Raji (cell line): ENCODE results near the gene HSPA4.

Experiments
- POLR2A ChIP-seq: IDR thresholded peaks from 2 replicates; pipeline ENCODE4 v1.6.1; 2011; ENCODE audit warnings: low read depth, low read length, control low read depth; ENCODE audit not compliant: insufficient read depth

HSPA4 gene

GRCh38 chr5:133114166-133114932 is 62.5 kb downstream of the HSPA4 start:
- TF ChIP-seq POLR2A = no peak

- no peak for TF ChIP-seq POLR2A
Observed at GRCh38 chr5:133114933-133115310, 63.1 kb downstream of the HSPA4 start.

DNA sequence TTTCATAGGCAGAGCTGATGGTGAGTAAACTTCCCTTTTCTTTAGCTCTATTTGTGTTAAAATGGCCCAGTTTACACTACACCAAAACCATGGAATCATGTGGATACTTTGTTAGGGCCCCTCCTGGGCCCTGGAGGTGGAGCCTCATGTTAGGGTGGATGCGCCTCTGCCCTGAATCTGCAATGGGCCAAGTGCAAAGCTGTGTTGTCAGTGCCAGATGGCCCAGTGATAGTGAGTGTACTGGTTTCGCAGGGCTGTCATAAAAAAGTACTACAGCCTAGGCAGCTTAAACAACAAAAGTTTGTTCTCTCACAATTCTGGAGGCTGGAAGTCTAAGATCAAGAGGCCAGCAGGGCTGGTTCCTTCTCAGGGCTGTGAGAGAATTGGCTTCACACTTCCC is 64.8 kb downstream of the HSPA4 start:
- TF ChIP-seq POLR2A = no peak

DNA sequence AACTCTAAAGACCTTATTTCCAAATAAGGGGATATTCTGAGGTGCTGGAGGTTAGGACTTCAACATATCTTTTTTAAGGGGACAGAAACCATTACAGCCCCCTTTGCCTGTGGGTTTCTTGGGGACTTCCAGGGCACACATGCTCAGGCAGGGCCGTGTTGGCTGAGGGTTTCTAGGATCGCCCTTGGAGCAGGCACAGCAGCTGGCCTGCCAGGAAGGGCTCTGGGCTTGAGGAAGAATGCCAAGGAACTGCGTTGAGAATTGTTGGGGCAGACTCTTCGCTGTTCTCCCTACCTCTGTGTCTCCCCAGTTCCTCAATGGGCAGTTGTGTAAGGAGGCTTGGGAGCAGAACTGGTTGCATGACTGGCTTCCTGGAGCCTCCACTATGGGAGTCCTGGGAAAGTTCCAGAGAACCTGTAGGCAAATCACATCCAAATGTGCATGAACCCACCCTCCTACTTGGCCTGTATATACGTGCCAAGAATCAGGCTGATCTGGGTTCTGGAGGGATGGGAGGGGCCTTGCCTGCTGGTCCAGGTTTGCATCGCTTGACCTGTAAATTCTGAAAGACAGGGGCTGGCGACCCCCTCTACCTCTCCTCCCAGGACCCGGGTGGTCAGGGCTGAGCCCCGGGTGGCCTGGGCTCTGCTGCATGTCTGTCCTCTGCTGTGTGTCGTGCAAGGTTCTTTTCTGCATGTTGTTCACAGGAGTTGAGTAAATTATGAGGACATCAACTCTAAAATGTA is 65.5 kb downstream of the HSPA4 start:
- TF ChIP-seq POLR2A = no peak

DNA sequence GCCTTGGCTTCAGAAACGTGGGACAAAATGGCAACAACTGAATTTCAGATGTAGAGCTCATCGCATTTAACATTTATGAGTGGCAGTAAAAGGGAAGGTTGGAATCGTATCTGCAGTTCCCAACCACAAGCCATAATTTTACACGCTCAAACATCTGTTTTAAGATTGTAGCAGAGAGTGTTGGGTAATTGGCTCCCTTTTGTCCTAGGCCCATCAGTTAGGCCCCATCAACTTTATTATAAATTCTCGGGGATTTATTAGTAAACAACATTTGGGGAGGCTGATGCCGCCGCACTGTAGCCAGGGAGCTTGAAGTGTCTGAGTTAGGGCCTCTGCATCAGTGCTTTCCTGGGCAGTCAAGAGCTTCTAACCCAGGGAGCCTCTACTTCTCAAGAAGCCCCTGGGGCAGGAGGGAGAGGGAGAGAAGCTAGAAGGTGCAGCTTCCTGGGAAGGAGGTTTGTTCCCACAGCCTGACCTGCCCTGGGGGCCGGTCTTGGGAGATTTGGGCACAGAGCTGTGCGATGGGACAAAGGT is 66.2 kb downstream of the HSPA4 start:
- no peak for TF ChIP-seq POLR2A

GRCh38 chr5:133118741-133119140 is 66.9 kb downstream of the HSPA4 start:
- TF ChIP-seq POLR2A = no peak

DNA sequence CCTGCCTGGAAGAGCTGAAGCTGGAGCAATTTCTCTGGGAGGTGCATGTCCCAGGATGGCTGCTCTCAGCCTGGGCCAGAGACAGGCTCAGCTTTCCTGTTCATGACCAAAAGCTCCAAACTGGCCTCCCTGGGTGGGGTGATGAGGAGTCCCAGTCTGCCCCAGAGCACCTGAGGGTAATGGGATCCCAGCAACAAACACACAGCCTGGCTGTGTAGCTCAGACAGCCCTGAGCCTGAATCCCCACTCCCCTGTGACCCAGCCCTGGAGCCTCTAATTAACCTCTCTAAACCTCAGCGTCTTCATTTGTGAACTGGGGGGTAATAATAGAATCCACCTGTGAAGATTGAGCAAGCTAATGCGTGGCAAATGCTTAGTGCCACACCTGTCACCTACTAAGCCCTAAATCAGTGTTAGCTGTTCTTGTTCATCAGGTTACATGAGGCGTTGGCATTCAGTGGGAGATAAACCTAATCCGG is 67.5 kb downstream of the HSPA4 start:
- TF ChIP-seq POLR2A = no peak

DNA sequence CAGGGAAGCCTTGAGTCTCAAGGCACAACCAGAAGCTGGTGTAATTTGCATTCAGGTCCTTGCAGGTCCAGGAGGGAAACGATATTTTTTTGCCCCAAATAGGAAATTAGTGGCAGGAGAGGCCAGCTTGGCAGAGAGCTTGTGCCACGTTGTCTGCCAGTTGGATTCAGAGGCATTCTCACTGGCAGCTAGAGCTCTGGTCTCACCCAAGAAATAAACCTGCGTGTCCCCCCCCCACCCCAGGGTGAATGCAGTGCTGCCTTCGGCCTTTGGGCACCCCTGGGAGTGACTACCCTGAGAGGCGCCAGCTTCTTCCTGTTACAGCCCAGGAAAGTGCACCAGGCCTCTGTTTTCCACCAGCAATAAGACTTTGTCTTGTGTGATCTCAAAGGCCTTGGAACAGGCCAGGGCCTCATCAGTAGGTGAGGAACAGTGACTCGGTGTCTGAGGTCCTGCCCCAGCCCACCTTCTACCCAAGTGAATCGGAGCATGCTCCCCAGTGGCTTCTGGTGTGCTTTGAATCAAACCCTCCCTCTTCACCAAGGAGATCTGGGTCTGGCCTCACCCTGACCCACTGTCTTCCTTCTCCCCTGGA is 68.4 kb downstream of the HSPA4 start:
- TF ChIP-seq POLR2A = no peak

DNA sequence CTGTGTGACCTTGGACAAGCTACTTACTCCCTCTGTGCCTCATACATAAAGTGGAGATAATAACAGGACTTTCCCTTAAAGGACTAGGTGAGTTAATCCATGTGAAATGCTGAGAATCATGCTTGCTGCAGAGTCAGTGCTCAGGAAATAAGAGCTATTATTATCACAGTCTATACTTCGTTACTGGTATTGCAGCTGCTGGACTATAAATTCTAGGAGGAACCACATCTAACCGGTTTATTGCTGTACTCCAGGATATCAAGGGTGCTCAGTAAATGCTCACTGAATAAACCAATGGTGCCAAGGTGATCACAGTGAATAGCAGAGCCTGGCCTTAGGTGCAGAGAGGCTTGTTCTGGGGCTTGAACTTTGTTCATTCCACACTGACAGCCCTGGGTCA is 69.3 kb downstream of the HSPA4 start:
- no peak for TF ChIP-seq POLR2A

DNA sequence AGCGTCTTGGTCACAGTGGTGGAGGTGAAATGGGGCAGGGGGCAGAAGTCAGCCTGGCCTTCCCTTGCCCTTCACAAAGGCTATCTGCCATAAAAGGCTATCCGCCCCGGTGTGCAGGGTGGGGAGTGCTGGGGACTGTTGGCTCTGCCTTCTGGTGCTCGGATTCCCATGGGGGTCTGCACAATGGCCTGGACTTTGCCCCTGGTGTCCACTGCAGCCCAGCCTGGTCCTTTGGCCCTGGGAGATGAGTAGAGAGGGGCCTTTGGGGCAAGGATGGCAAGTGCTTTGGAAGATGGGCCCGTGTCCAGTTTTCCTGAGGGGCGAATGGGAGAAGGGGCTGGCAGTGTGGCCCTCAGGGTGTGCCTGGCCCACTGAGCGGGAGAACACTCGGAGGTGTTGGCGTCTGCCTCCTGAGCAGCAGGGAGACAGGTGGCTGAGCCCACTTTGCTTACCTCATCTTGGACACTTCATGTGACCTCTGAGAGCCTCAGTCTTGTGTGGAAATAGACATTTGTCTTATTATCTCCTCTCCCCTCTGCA is 69.9 kb downstream of the HSPA4 start:
- no peak for TF ChIP-seq POLR2A

- TF ChIP-seq POLR2A = no peak
Observed at GRCh38 chr5:133122711-133123110, 70.9 kb downstream of the HSPA4 start.

DNA sequence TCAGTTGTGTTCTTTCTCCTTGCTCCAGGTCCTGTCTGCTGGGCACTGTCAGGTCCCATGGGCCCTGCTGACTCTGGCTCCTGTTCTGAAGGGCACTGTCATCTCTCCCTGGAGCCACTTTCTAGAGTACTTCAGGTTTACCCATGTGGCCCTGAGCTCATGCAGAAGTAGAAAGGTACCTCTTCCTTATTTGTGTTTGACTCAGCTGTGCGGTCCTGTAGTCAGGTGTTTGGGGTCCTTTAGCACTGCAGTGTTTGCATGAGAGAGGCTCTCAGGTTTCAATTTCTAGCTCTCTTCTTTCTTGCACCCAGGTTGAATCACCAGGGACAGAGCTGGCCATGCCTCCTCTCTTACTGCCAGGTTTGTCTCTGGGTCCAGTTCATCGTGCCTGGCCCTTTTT is 71.5 kb downstream of the HSPA4 start:
- TF ChIP-seq POLR2A = no peak

GRCh38 chr5:133124891-133125290 is 73.1 kb downstream of the HSPA4 start:
- TF ChIP-seq POLR2A = no peak

- no peak for TF ChIP-seq POLR2A
Observed at GRCh38 chr5:133128066-133128465, 76.3 kb downstream of the HSPA4 start.

GRCh38 chr5:133129289-133129688 is 77.5 kb downstream of the HSPA4 start:
- TF ChIP-seq POLR2A = no peak
